ENCODE measurements around the gene SECTM1.

- TF ChIP-seq TCF7 (IDR thresholded peaks at IDR 0.05; ENCODE audit: borderline replicate concordance) (no peak), EZH2 (IDR thresholded peaks at IDR 0.05; ENCODE audit: borderline replicate concordance, low read depth, low read length) (no peak), MAZ (CRISPR knock-in tag; conservative IDR thresholded peaks at IDR 0.05 in 1 of 2, IDR thresholded peaks at IDR 0.05 in 1 of 2) (no peak), CBX5 (IDR thresholded peaks at IDR 0.05; ENCODE audit: borderline replicate concordance, low read depth) (no peak)
Observed at GRCh38 chr17:82319619-82320062, 13.9 kb downstream of the SECTM1 start.
